Measurements from ENCODE around the gene ARHGAP44.

DNA sequence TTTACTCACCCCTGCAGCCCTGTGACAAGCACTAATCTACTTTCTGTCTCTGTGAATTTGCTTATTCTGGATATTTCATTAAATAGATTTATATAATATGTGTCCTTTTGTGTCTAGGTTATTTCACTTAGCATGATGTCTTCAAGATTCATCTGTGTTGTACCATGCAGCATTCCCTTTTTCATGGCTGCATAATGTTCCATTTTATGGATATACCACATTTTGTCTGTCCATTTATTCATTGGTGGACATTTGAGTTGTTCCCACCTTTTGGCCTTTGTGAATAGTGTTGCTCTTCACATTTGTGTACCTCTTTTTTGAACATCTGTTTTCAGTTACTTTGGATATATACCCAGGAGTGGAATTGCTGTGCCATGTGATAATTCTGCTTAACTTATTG, 118.2 kb downstream of the ARHGAP44 start:
- TF ChIP-seq, protein P1, sequence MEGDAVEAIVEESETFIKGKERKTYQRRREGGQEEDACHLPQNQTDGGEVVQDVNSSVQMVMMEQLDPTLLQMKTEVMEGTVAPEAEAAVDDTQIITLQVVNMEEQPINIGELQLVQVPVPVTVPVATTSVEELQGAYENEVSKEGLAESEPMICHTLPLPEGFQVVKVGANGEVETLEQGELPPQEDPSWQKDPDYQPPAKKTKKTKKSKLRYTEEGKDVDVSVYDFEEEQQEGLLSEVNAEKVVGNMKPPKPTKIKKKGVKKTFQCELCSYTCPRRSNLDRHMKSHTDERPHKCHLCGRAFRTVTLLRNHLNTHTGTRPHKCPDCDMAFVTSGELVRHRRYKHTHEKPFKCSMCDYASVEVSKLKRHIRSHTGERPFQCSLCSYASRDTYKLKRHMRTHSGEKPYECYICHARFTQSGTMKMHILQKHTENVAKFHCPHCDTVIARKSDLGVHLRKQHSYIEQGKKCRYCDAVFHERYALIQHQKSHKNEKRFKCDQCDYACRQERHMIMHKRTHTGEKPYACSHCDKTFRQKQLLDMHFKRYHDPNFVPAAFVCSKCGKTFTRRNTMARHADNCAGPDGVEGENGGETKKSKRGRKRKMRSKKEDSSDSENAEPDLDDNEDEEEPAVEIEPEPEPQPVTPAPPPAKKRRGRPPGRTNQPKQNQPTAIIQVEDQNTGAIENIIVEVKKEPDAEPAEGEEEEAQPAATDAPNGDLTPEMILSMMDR (IDR thresholded peaks at IDR 0.05; ENCODE audit: extremely low read depth in 1 of 2, insufficient read depth in 1 of 2, low read depth in 1 of 2, low read length in 2 of 2) = no peak
- TF ChIP-seq FOS (IDR thresholded peaks at IDR 0.05; ENCODE audit: borderline replicate concordance, insufficient read depth, low read length) (no peak), MYC (IDR thresholded peaks at IDR 0.05; ENCODE audit: low read depth, low read length) (no peak), POLR2A (IDR thresholded peaks at IDR 0.05; ENCODE audit: low read depth, low read length) (no peak)

Data from endothelial cell of umbilical vein (primary cell).